C4-2B (cell line): Measurements from ENCODE around the gene SELENOO.
A peak's percentile ranks its signal among the peaks of the same experiment; 100 is the strongest.

Experiments
- H3K27ac ChIP-seq: fragments of 450-650 bp; 2 replicates; pipeline ENCODE4 v1.5.1; 2017
- ZFX ChIP-seq: fragments of 450-650 bp; IDR thresholded peaks from 2 replicates; pipeline ENCODE4 v1.6.1; 2017
- TF ChIP-seq, protein P1 (sequence below): fragments of 450-650 bp; conservative IDR thresholded peaks from 2 replicates; pipeline ENCODE4 v1.5.1; 2017; ENCODE audit warnings: mild to moderate bottlenecking

The SELENOO gene

DNA sequence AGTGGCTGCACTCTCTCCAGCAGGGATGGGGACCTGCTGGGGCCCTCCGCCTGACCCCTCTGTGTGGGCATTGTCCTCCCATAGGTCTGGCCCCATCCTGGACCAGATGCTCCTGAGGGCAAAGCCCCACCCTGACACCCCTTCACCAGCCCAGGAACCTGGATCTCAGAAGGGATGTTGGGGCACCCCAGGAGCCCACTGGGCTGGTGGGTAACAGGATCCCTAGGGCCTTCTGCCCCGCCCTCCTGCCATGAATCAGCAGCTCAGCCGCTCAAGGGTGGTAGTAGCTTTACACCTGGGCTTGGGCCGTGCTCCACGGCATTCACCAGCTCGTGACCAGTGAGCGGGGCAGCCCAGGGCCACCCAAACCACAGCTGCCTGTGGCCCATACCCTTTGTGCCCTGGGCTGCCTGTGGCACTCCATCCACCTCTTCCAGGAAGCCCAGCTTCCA, 61.7 kb downstream of the SELENOO start:
- H3K27ac ChIP-seq, result peak overlapping the region; percentile 84

GRCh38 chr22:50262973-50263617, 62.3 kb downstream of the SELENOO start:
- H3K27ac ChIP-seq, result peak overlapping the region; percentile 84
- no peak for TF ChIP-seq ZFX
- TF ChIP-seq, protein P1, sequence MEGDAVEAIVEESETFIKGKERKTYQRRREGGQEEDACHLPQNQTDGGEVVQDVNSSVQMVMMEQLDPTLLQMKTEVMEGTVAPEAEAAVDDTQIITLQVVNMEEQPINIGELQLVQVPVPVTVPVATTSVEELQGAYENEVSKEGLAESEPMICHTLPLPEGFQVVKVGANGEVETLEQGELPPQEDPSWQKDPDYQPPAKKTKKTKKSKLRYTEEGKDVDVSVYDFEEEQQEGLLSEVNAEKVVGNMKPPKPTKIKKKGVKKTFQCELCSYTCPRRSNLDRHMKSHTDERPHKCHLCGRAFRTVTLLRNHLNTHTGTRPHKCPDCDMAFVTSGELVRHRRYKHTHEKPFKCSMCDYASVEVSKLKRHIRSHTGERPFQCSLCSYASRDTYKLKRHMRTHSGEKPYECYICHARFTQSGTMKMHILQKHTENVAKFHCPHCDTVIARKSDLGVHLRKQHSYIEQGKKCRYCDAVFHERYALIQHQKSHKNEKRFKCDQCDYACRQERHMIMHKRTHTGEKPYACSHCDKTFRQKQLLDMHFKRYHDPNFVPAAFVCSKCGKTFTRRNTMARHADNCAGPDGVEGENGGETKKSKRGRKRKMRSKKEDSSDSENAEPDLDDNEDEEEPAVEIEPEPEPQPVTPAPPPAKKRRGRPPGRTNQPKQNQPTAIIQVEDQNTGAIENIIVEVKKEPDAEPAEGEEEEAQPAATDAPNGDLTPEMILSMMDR, result no peak

More for the DNA sequence above, 61.7 kb downstream of the SELENOO start:
- TF ChIP-seq ZFX, result no peak
- TF ChIP-seq, protein P1, result no peak

DNA sequence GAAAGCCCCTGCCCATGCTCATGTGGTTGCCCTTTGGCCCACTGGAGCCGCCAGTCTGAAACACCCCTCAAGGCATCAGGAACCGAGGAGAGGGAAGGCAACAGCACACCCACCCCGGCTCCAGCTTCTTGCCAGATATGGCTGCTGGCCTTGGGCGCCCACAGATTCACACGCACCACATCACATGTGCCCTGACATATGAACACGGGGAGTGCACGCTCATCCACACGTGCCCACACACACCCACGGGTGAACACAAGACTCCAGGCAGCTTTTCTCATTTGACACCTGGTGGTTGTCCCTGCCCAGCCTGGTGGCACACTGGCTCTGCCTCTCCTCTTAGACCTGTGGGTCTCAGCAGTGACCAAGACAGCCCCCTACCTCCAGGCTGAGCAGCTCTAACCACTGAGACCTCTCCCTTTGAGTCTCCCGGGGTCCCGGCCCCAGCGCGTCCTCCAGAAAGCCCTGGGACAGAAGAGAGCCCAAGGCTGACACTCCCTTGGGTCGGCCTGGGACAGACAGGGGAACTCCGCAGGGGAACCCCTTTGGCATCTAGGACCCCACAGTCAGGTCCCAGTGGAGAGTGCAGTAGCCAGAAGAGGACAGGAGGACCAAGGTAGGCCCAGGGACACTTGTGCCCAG, 63.4 kb downstream of the SELENOO start:
- TF ChIP-seq ZFX, result no peak
- TF ChIP-seq, protein P1, result no peak
- H3K27ac ChIP-seq, result no peak overlapping the region

DNA sequence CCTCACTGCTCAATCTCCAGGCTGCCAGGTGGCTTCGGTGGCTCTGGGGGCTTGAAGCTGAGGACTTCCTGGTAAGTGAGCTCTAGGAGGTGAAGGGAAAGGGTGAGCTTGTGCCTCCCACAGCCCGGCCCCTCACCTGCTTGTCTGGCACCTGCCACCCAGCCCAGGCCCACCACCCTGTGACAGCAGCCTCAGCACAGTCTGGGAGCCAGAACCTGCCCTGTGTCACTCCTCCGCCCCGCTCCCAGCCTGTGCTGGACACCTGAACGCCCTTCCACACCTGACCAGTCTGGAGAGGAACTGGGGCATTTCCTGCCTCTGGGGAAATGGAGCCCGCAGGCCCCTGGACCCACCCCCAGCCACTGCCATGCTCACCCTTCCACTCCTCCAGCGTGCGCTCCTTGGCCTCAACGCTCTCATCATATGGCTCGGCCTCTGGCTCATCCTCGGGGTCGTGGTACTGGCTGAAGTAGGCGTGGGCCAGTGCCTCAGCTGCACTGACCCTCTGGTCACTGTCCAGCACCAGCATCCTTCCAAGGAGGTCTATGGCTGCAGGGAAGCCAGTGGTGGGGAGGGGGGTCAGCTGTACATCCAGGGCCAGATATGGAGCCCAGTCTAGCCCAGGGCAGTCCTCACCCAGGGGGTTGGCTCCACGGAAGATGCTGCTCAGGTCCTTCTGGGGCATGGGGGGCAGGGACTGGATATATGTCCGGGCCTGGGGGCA, 64.3 kb downstream of the SELENOO start:
- no peak overlapping the region for H3K27ac ChIP-seq

DNA sequence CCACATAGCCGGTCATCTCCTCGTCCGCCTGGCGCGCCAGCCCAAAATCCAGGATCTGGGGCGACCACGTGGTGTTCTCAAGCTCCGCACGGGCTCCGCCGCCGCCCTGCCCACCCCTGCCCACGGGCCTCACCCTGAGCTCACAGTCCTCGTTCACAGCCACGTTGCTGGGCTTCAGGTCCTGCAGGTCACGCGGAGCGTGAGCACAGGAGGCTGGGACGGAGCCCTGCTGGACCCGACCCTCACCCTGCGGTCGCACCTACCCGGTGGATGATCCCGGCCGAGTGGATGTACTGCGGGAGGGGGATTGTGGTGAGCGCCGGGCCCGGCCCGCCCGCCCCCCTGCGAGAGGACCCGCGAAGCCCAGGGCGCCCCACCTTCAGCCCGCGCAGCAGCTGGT, 66.2 kb downstream of the SELENOO start:
- TF ChIP-seq ZFX, result no peak
- TF ChIP-seq, protein P1, result no peak
- H3K27ac ChIP-seq, result peak overlapping the region; percentile 67

More for the DNA sequence above, 64.3 kb downstream of the SELENOO start:
- TF ChIP-seq, protein P1, result no peak
- no peak for TF ChIP-seq ZFX
